GM18526 (cell line): ENCODE results near the gene GRIA4.

Experiments used
- POLR2A ChIP-seq: IDR thresholded peaks from 3 replicates; pipeline ENCODE4 v1.6.1; 2011; ENCODE audit not compliant: insufficient read length; ENCODE audit errors: extremely low read depth

Gene GRIA4

GRCh38 chr11:106021181-106021966 lies 411.5 kb downstream of the GRIA4 start:
- TF ChIP-seq POLR2A, result no peak

- TF ChIP-seq POLR2A, result peak; percentile 61
These were observed 412.3 kb downstream of the GRIA4 start, which contains the start of gene MSANTD4 for GRCh38 chr11:106021967-106022794. Gene MSANTD4, minus strand, starts transcription at chr11:106022240. Its CDS starts 11,323 bp downstream, at chr11:106010917.

- no peak for TF ChIP-seq POLR2A
These were observed 413.0 kb downstream of the GRIA4 start for GRCh38 chr11:106022795-106023275.

- TF ChIP-seq POLR2A, result no peak
These were observed 420.7 kb downstream of the GRIA4 start for GRCh38 chr11:106030609-106031008.

- no peak for TF ChIP-seq POLR2A
These were observed 421.4 kb downstream of the GRIA4 start for GRCh38 chr11:106031202-106031810.
